Large intestine (tissue), 3 donors: ENCODE measurements around the gene NT5C2. TPM values are rescaled to one million over a fixed set of nuclear protein-coding genes. Genes with fewer than 3 reads are reported as not detected.

Experiments
- DNase-seq, 2 donors: peaks; one replicate each; pipeline versions ENCODE4 v3.0.0 to v3.0.0-alpha.2; 2013
- H3K27ac ChIP-seq: one replicate; pipeline ENCODE4 v1.5.1; 2013; ENCODE audit warnings: low read length
- H3K27me3 ChIP-seq: 2 replicates; pipeline ENCODE4 v1.6.1; 2013; ENCODE audit warnings: low read length; ENCODE audit not compliant: control insufficient read depth, insufficient read depth
- H3K36me3 ChIP-seq: 2 replicates; pipeline ENCODE4 v1.6.1; 2013; ENCODE audit warnings: low read length; ENCODE audit not compliant: control insufficient read depth, insufficient read depth
- H3K4me1 ChIP-seq: one replicate; pipeline ENCODE4 v1.6.1; 2013; ENCODE audit warnings: low read length; ENCODE audit not compliant: control insufficient read depth, insufficient read depth
- H3K4me3 ChIP-seq: one replicate; pipeline ENCODE4 v1.5.1; 2013; ENCODE audit warnings: low read length
- H3K9me3 ChIP-seq: one replicate; pipeline ENCODE4 v1.6.1; 2013; ENCODE audit warnings: mild to moderate bottlenecking, low read depth, low read length, moderate library complexity; ENCODE audit not compliant: control insufficient read depth
- WGBS: methylation state at CpG from one replicate; pipeline ENCODE4 v1.1.5; 2013; ENCODE audit warnings: low lambda C conversion rate; ENCODE audit not compliant: insufficient coverage; 5-methylcytosine and 5-hydroxymethylcytosine counted together
- polyA plus RNA-seq: library from polyadenylated mRNA; unstranded; fragments of 120-200 nt; gene quantifications from one replicate; pipeline ENCODE4 v1.2.1, GENCODE V29; 2013

Gene NT5C2
- polyA plus RNA-seq, 1 donor, result 63.9 TPM

- H3K27ac ChIP-seq, result no peak overlapping the region
- peaks cover 71% of the 10 kb centered on the region for H3K36me3 ChIP-seq
- DNase-seq, result no peak
- no peaks in the 10 kb centered on the region for H3K27me3 ChIP-seq
- H3K4me3 ChIP-seq, result no peak overlapping the region
- no peaks in the 10 kb centered on the region for H3K9me3 ChIP-seq
- no peaks in the 10 kb centered on the region for H3K4me1 ChIP-seq
Measured at GRCh38 chr10:103095005-103095404, 98.1 kb downstream of the NT5C2 start.

GRCh38 chr10:103090911-103091310, 102.2 kb downstream of the NT5C2 start:
- H3K27ac ChIP-seq, result no peak overlapping the region
- no peaks in the 10 kb centered on the region for H3K4me1 ChIP-seq
- no peak overlapping the region for H3K4me3 ChIP-seq
- WGBS, result no CpG with 5 or more reads among the region's 7 CpGs
- H3K9me3 ChIP-seq, result no peaks in the 10 kb centered on the region
- DNase-seq, result no peak
- H3K36me3 ChIP-seq, result peaks cover 67% of the 10 kb centered on the region
- no peaks in the 10 kb centered on the region for H3K27me3 ChIP-seq

GRCh38 chr10:103089493-103089892, 103.6 kb downstream of the NT5C2 start:
- H3K4me1 ChIP-seq, result no peaks in the 10 kb centered on the region
- no peak overlapping the region for H3K4me3 ChIP-seq
- WGBS, result 100% methylated on average over 2 of the region's 10 CpGs
- no peak for DNase-seq
- H3K36me3 ChIP-seq, result peaks cover 66% of the 10 kb centered on the region
- H3K9me3 ChIP-seq, result no peaks in the 10 kb centered on the region
- no peak overlapping the region for H3K27ac ChIP-seq
- H3K27me3 ChIP-seq, result no peaks in the 10 kb centered on the region

DNA sequence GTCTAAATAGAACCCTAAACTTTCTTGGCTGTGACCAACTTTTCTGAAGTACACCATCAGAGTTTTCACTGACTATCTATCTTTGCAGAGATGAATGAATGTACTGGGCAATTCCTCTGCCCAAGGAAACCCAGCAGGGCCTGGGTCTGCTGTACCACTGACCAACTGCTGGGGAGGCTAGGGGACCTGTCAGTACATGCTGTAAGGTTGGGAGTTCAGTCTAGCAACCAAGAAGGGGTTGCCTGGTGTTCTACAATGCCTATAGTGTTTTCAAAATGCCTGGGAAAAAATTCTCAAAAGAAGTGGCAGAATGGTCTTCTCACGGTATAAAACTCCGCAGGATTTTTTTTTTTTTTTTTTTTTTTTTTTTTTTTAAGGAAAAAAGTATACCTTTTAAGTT, 106.3 kb downstream of the NT5C2 start:
- no peak for DNase-seq
- H3K27me3 ChIP-seq, result no peaks in the 10 kb centered on the region
- H3K36me3 ChIP-seq, result peaks cover 50% of the 10 kb centered on the region
- no peak overlapping the region for H3K27ac ChIP-seq
- no peaks in the 10 kb centered on the region for H3K4me1 ChIP-seq
- H3K9me3 ChIP-seq, result no peaks in the 10 kb centered on the region
- WGBS, result 100% methylated on average over 1 of the region's 2 CpGs
- H3K4me3 ChIP-seq, result no peak overlapping the region

DNA sequence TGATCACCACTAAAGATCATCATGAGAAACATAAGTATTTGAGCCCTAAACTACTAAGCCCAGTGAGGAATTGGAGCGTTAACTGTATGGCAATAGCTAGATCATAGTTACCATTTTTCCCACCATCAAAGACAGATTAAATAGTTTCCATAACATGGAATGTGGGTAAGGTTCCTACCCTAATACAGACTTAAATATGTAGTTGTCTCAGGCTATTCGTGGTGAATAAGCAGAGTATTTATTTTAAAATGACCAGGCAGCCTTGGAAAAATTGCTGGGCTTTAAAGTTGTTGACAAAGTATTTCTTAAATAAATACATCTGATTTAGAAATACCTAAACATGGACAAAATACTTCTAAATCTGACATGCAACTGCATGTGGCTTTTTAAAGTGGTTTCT, 106.8 kb downstream of the NT5C2 start:
- no peaks in the 10 kb centered on the region for H3K9me3 ChIP-seq
- no peak overlapping the region for H3K4me3 ChIP-seq
- H3K27me3 ChIP-seq, result no peaks in the 10 kb centered on the region
- no CpG with 5 or more reads among the region's 2 CpGs for WGBS
- no peak for DNase-seq
- peaks cover 45% of the 10 kb centered on the region for H3K36me3 ChIP-seq
- no peak overlapping the region for H3K27ac ChIP-seq
- H3K4me1 ChIP-seq, result no peaks in the 10 kb centered on the region

DNA sequence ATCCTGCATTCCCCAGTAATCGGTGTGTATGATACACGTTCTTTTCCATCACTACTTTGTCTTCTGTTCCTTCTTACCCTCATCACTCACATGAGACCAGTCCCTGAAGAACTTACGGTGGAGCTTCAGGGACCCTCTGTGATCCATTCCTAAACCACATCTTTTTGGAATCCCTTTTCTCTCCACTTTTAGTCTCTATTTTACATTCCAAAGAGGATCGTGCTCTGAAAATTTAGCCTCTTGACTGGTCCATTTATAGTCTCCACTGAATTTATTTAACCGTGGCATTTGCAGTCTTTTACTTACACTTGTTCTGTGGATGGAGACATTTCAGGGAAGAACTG, 109.1 kb downstream of the NT5C2 start:
- Histone ChIP-seq H3K4me3 (no peak overlapping the region), H3K27me3 (no peaks in the 10 kb centered on the region), H3K9me3 (no peaks in the 10 kb centered on the region), H3K27ac (no peak overlapping the region), H3K36me3 (peaks cover 34% of the 10 kb centered on the region), H3K4me1 (no peaks in the 10 kb centered on the region)
- WGBS, result 100% methylated on average over 2 of the region's 5 CpGs
- no peak for DNase-seq

GRCh38 chr10:103083266-103083976, 109.7 kb downstream of the NT5C2 start:
- no peaks in the 10 kb centered on the region for H3K4me1 ChIP-seq
- no peak overlapping the region for H3K4me3 ChIP-seq
- WGBS, result no CpG with 5 or more reads among the region's 7 CpGs
- H3K9me3 ChIP-seq, result no peaks in the 10 kb centered on the region
- no peak overlapping the region for H3K27ac ChIP-seq
- no peaks in the 10 kb centered on the region for H3K27me3 ChIP-seq
- peak in 1 of 2 donors; percentile 23 for DNase-seq
- H3K36me3 ChIP-seq, result peaks cover 37% of the 10 kb centered on the region

GRCh38 chr10:103082683-103083082, 110.4 kb downstream of the NT5C2 start:
- no peaks in the 10 kb centered on the region for H3K4me1 ChIP-seq
- no peaks in the 10 kb centered on the region for H3K9me3 ChIP-seq
- H3K36me3 ChIP-seq, result peaks cover 44% of the 10 kb centered on the region
- H3K4me3 ChIP-seq, result no peak overlapping the region
- WGBS, result no CpG with 5 or more reads among the region's 1 CpG
- H3K27ac ChIP-seq, result no peak overlapping the region
- DNase-seq, result no peak
- H3K27me3 ChIP-seq, result no peaks in the 10 kb centered on the region

GRCh38 chr10:103080891-103081581, 112.0 kb downstream of the NT5C2 start:
- Histone ChIP-seq H3K4me1 (no peaks in the 10 kb centered on the region), H3K9me3 (no peaks in the 10 kb centered on the region), H3K27ac (no peak overlapping the region), H3K27me3 (no peaks in the 10 kb centered on the region), H3K4me3 (no peak overlapping the region), H3K36me3 (peaks cover 57% of the 10 kb centered on the region)
- WGBS, result no CpG with 5 or more reads among the region's 4 CpGs
- no peak for DNase-seq

DNA sequence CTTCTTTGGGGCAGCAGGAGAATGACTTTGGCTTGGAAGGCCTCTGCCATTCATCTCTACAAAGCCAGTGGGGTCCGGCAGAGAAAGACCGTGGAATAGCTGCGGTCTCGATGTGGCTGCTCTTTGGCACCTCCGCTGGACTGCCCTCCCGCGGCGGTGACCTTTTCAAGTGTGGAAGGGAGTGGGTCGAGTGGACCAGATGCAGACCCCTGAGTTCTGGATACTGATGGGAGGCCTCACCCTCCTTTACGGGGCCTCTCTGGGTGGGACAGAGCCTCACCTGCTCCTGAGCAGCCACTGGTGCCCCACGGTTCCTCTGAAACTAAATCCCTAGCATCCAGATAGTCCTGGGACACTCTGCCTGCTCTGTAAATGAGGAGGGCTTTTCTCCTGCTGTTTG, 113.1 kb downstream of the NT5C2 start:
- WGBS, result no CpG with 5 or more reads among the region's 11 CpGs
- Histone ChIP-seq H3K27ac (no peak overlapping the region), H3K36me3 (peaks cover 54% of the 10 kb centered on the region), H3K9me3 (no peaks in the 10 kb centered on the region), H3K4me1 (no peaks in the 10 kb centered on the region), H3K4me3 (no peak overlapping the region), H3K27me3 (no peaks in the 10 kb centered on the region)
- DNase-seq, result no peak

- no CpG with 5 or more reads among the region's 7 CpGs for WGBS
- Histone ChIP-seq H3K4me3 (no peak overlapping the region), H3K4me1 (no peaks in the 10 kb centered on the region), H3K36me3 (peaks cover 53% of the 10 kb centered on the region), H3K27ac (no peak overlapping the region), H3K9me3 (no peaks in the 10 kb centered on the region), H3K27me3 (no peaks in the 10 kb centered on the region)
- DNase-seq, result no peak
Measured at GRCh38 chr10:103079100-103079499, 114.0 kb downstream of the NT5C2 start.
